ENCODE data around the gene IQCM.
"Not testable (repeated sequence)": the region's sequence is repeated elsewhere in the genome, so short reads cannot be mapped to it uniquely, and the experiment has no call there.

IQCM gene

DNA sequence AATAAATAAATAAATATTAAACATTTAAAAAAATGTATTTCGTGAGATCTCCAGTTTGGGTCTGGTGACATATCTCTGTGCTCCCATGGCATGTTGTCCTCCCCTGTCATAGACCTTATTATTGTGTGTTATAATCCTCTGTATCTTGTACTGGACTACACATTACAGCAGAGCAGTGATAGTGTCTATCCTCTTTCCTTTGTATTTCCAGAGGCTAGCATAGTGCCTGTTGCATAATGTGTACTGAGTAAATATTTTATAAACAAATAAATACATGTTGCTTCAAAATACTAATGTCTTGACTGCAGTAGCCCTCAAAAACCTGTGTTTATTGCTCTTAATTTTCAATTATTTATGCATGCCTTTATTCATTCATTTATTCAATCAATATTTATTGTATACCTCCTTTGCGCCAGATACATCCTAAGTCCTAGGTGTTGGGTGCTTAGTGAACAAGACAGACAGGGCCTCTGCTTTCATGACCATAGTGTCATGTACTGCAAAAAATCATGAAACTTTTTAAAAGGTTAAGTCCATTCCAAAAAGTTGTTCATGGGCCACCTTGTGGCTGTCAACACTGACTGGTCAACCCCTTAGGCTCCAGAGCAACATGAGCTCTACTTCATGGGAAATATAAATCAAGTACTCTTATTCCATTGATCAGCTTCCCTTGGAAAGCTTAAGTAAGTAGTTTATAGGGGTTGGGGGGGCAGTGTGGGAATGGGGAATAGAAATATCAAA, 303.9 kb downstream of the IQCM start:
- H3K27me3 ChIP-seq (ENCODE audit: low read depth, low read length): no peaks in the 10 kb centered on the region
- no peaks in the 10 kb centered on the region for H3K9me3 ChIP-seq (ENCODE audit: control insufficient read depth in 1 of 2, low read length in 2 of 2)
- H3K4me1 ChIP-seq (ENCODE audit: control insufficient read depth in 1 of 2, insufficient read depth in 2 of 2, low read length in 2 of 2): no peaks in the 10 kb centered on the region
- H3K4me3 ChIP-seq (ENCODE audit: low read depth in 1 of 2, low read length in 2 of 2): no peak overlapping the region
- no peaks in the 10 kb centered on the region for H3K36me3 ChIP-seq (ENCODE audit: control insufficient read depth in 1 of 2, insufficient read depth in 2 of 2, low read length in 2 of 2)
- no peak overlapping the region for H3K27ac ChIP-seq (ENCODE audit: low read length)

DNA sequence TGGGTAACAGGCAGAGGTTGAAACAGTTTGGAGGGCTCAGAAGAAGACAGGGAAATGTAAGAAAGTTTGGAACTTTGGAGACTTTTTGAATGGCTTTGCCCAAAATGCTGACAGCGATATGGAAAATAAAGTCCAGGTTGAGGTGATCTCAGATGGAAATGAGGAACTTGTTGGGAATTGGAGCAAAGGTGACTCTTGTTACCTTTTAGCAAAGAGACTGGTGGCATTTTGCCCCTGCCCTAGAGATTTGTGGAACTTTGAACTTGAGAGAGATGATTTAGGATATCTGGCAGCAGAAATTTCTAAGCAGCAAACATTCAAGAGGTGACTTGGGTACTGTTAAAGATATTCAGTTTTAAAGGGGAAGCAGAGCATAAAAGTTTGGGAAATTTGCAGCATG, 308.3 kb downstream of the IQCM start:
- H3K36me3 ChIP-seq (ENCODE audit: control insufficient read depth in 1 of 2, insufficient read depth in 2 of 2, low read length in 2 of 2); H3K27me3 ChIP-seq (ENCODE audit: low read depth, low read length); H3K9me3 ChIP-seq (ENCODE audit: control insufficient read depth in 1 of 2, low read length in 2 of 2); H3K4me1 ChIP-seq (ENCODE audit: control insufficient read depth in 1 of 2, insufficient read depth in 2 of 2, low read length in 2 of 2); H3K27ac ChIP-seq (ENCODE audit: low read length); H3K4me3 ChIP-seq (ENCODE audit: low read depth in 1 of 2, low read length in 2 of 2): not testable (repeated sequence)

DNA sequence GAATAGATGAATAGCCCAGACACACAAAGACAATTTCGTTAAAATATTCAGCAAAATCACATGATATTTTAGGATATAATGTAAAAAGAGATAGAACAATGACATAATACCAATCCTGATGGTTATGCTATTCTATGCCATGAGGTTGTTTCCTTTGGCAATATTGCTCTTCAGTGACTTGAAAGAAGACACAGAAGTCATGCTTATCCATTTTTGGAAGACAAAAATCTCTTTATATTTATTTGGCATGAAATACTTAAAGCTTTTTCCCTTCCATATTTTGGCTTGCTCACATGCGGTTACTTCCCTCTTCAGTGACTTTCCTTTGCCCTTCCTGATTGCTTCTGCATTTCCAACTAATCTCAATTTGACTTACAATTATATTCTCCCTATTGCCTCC, 314.8 kb downstream of the IQCM start:
- H3K36me3 ChIP-seq (ENCODE audit: control insufficient read depth in 1 of 2, insufficient read depth in 2 of 2, low read length in 2 of 2): no peaks in the 10 kb centered on the region

DNA sequence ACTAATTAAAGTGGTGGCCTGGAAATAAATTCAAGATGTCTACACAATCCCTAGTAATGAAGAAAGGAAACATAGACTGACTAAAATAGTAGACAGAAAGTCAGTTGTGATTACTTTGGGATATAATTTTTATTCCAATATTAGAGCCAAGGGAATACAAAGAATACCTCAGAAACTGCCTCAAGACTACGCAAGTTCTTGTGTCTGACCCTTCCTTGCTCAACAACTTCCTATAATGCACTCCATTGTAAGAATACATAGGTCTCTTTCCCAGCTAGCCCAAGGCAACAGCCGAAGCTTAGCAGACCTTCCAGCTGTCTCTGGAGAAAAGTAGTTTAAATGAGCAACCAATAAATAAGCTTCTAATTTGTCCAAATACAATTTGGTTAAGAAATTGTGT, 315.9 kb downstream of the IQCM start:
- H3K9me3 ChIP-seq (ENCODE audit: control insufficient read depth in 1 of 2, low read length in 2 of 2): no peaks in the 10 kb centered on the region
- H3K4me1 ChIP-seq (ENCODE audit: control insufficient read depth in 1 of 2, insufficient read depth in 2 of 2, low read length in 2 of 2): no peaks in the 10 kb centered on the region
- no peak overlapping the region for H3K27ac ChIP-seq (ENCODE audit: low read length)
- H3K4me3 ChIP-seq (ENCODE audit: low read depth in 1 of 2, low read length in 2 of 2): no peak overlapping the region
- H3K36me3 ChIP-seq (ENCODE audit: control insufficient read depth in 1 of 2, insufficient read depth in 2 of 2, low read length in 2 of 2): no peaks in the 10 kb centered on the region
- H3K27me3 ChIP-seq (ENCODE audit: low read depth, low read length): no peaks in the 10 kb centered on the region

More for the DNA sequence above, 314.8 kb downstream of the IQCM start:
- Histone ChIP-seq H3K27ac (ENCODE audit: low read length) (no peak overlapping the region), H3K4me1 (ENCODE audit: control insufficient read depth in 1 of 2, insufficient read depth in 2 of 2, low read length in 2 of 2) (no peaks in the 10 kb centered on the region), H3K27me3 (ENCODE audit: low read depth, low read length) (no peaks in the 10 kb centered on the region), H3K9me3 (ENCODE audit: control insufficient read depth in 1 of 2, low read length in 2 of 2) (no peaks in the 10 kb centered on the region), H3K4me3 (ENCODE audit: low read depth in 1 of 2, low read length in 2 of 2) (no peak overlapping the region)

DNA sequence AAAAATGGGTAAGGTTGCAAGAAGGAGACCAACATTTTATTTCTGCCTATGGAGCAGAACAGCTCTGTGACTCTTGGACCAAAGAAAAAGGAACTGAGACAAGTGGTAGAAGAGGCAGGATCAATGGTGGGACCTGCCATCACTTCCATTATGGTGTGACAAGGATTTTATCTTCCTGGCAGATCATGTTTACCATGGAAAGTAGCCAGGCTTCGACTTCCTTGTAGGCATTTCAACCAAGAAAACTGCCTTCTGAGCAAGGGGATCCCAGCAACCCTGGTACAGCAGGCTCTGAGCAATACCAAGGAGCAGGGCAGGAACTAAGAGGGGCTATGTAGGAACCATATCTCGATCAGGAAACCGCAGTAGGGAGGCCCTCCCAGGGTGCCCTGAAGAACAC, 317.4 kb downstream of the IQCM start:
- Histone ChIP-seq H3K27me3 (ENCODE audit: low read depth, low read length) (no peaks in the 10 kb centered on the region), H3K36me3 (ENCODE audit: control insufficient read depth in 1 of 2, insufficient read depth in 2 of 2, low read length in 2 of 2) (no peaks in the 10 kb centered on the region), H3K27ac (ENCODE audit: low read length) (no peak overlapping the region), H3K4me3 (ENCODE audit: low read depth in 1 of 2, low read length in 2 of 2) (no peak overlapping the region), H3K9me3 (ENCODE audit: control insufficient read depth in 1 of 2, low read length in 2 of 2) (no peaks in the 10 kb centered on the region), H3K4me1 (ENCODE audit: control insufficient read depth in 1 of 2, insufficient read depth in 2 of 2, low read length in 2 of 2) (no peaks in the 10 kb centered on the region)

DNA sequence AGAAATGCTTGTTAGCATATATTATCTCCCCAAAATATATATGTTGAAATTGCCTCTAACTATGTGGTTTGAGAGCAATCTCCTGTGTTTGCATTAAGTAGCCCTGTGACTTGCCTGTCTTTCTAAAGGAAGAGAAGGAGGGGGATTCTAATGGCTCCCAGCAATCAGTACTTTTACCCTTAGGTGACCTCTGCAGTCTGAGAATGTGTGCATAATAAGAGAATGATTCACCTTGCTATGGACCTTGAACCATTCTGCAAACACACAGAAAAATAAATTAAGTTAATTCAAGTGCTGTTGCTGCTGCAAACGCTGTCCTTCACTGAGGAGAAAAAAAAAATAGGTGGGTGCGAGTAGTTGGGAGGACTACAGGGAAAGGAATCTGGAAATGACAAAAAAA, 322.2 kb downstream of the IQCM start:
- Histone ChIP-seq H3K9me3 (ENCODE audit: control insufficient read depth in 1 of 2, low read length in 2 of 2) (no peaks in the 10 kb centered on the region), H3K36me3 (ENCODE audit: control insufficient read depth in 1 of 2, insufficient read depth in 2 of 2, low read length in 2 of 2) (no peaks in the 10 kb centered on the region), H3K4me1 (ENCODE audit: control insufficient read depth in 1 of 2, insufficient read depth in 2 of 2, low read length in 2 of 2) (no peaks in the 10 kb centered on the region), H3K4me3 (ENCODE audit: low read depth in 1 of 2, low read length in 2 of 2) (no peak overlapping the region), H3K27me3 (ENCODE audit: low read depth, low read length) (no peaks in the 10 kb centered on the region), H3K27ac (ENCODE audit: low read length) (no peak overlapping the region)

DNA sequence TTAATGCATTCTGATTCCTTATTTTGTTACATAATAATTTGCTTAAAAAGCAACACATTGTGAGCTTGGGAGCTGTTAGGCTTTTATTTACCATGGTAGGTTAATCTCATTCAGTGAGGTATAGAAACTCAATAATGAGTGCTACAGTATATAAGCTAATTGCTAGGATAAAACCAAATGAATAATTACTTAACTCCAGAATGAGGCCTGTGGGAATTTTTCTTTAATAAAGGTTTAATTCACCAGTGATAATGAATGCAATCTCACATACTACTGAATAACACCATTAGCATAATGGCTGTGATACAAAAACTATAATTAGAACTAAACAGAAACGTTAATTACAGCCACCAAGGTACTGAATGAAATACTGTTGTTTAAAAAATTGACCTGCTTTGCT, 326.3 kb downstream of the IQCM start:
- Histone ChIP-seq H3K36me3 (ENCODE audit: control insufficient read depth in 1 of 2, insufficient read depth in 2 of 2, low read length in 2 of 2) (no peaks in the 10 kb centered on the region), H3K4me3 (ENCODE audit: low read depth in 1 of 2, low read length in 2 of 2) (no peak overlapping the region), H3K27me3 (ENCODE audit: low read depth, low read length) (no peaks in the 10 kb centered on the region), H3K9me3 (ENCODE audit: control insufficient read depth in 1 of 2, low read length in 2 of 2) (no peaks in the 10 kb centered on the region), H3K4me1 (ENCODE audit: control insufficient read depth in 1 of 2, insufficient read depth in 2 of 2, low read length in 2 of 2) (no peaks in the 10 kb centered on the region), H3K27ac (ENCODE audit: low read length) (no peak overlapping the region)

DNA sequence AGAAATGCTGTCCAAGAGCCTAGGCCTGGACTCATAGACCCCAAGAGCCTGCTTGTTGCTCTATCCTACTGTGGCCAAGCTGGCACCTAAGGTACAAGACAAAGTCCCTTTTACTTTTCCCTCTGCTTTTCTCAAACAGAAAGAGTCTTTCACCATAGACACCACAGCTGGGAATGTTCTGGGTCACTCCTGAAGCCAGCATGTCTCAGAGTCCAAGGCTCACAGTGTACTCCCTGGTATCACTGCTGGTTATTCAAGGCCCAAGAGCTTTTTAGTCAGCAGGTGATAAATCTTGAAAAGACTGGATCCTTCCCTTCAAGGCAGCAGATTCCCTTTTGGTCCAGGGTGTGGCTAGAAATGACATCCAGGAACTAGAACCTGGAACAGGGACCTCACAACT, 328.8 kb downstream of the IQCM start:
- Histone ChIP-seq H3K4me3 (ENCODE audit: low read depth in 1 of 2, low read length in 2 of 2) (no peak overlapping the region), H3K9me3 (ENCODE audit: control insufficient read depth in 1 of 2, low read length in 2 of 2) (no peaks in the 10 kb centered on the region), H3K27ac (ENCODE audit: low read length) (no peak overlapping the region), H3K27me3 (ENCODE audit: low read depth, low read length) (no peaks in the 10 kb centered on the region), H3K4me1 (ENCODE audit: control insufficient read depth in 1 of 2, insufficient read depth in 2 of 2, low read length in 2 of 2) (no peaks in the 10 kb centered on the region), H3K36me3 (ENCODE audit: control insufficient read depth in 1 of 2, insufficient read depth in 2 of 2, low read length in 2 of 2) (no peaks in the 10 kb centered on the region)

DNA sequence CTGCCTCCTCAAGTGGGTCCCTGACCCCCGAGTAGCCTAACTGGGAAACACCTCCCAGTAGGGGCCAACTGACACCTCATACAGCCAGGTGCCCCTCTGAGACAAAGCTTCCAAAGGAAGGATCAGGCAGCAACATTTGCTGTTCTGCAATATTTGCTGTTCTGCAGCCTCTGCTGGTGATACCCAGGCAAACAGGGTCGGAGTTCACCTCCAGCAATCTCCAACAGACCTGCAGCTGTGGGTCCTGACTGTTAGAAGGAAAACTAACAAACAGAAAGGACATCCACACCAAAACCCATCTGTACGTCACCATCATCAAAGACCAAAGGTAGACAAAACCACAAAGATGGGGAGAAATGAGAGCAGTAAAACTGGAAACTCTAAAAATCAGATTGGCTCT, 347.0 kb downstream of the IQCM start:
- not testable (repeated sequence) for H3K36me3 ChIP-seq (ENCODE audit: control insufficient read depth in 1 of 2, insufficient read depth in 2 of 2, low read length in 2 of 2)

DNA sequence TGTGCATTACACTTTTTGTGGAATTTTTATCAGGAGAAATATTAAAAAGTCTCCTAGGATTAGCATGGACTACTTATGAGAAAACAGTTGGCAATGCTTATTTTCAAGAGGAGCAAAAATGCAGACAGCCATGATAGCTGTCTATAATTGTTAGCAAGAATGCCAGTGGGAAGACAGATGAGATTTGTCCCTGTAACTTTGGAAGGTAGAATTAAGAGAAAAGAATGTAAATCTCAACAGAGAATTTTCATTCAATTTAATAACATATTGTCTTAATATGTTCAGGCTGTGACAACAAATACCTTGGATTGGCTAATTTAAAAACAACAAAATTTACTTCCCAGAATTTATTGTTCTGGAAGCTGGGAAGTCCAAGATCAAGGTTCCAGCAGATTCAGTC, 349.2 kb downstream of the IQCM start:
- Histone ChIP-seq H3K9me3 (ENCODE audit: control insufficient read depth in 1 of 2, low read length in 2 of 2) (peaks cover 0 to 7% of the 10 kb centered on the region in 2 donors), H3K36me3 (ENCODE audit: control insufficient read depth in 1 of 2, insufficient read depth in 2 of 2, low read length in 2 of 2) (no peaks in the 10 kb centered on the region), H3K4me1 (ENCODE audit: control insufficient read depth in 1 of 2, insufficient read depth in 2 of 2, low read length in 2 of 2) (no peaks in the 10 kb centered on the region), H3K27ac (ENCODE audit: low read length) (no peak overlapping the region), H3K27me3 (ENCODE audit: low read depth, low read length) (no peaks in the 10 kb centered on the region), H3K4me3 (ENCODE audit: low read depth in 1 of 2, low read length in 2 of 2) (no peak overlapping the region)

More for the DNA sequence above, 347.0 kb downstream of the IQCM start:
- not testable (repeated sequence) for H3K9me3 ChIP-seq (ENCODE audit: control insufficient read depth in 1 of 2, low read length in 2 of 2); H3K27me3 ChIP-seq (ENCODE audit: low read depth, low read length); H3K4me1 ChIP-seq (ENCODE audit: control insufficient read depth in 1 of 2, insufficient read depth in 2 of 2, low read length in 2 of 2); H3K4me3 ChIP-seq (ENCODE audit: low read depth in 1 of 2, low read length in 2 of 2); H3K27ac ChIP-seq (ENCODE audit: low read length)

DNA sequence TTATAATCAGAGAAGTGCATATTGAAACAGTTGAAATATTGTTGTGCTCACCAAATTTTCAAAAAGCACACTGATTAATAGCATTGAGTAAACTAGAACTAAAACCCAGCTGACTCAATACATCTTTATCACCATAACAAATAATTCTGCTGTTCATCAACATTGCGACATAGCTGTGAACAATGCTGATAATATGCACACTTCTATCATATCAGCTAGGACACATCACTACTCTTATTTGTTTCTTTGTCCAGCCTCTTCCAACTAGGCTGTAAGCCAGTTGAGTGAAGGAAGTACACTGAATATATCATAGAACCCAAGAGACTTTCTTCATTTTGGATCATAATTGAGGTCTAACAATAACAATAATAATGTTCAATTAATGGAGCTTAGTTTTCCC, 349.7 kb downstream of the IQCM start:
- Histone ChIP-seq H3K27me3 (ENCODE audit: low read depth, low read length) (no peaks in the 10 kb centered on the region), H3K27ac (ENCODE audit: low read length) (no peak overlapping the region), H3K4me3 (ENCODE audit: low read depth in 1 of 2, low read length in 2 of 2) (no peak overlapping the region), H3K9me3 (ENCODE audit: control insufficient read depth in 1 of 2, low read length in 2 of 2) (peaks cover 0 to 7% of the 10 kb centered on the region in 2 donors), H3K4me1 (ENCODE audit: control insufficient read depth in 1 of 2, insufficient read depth in 2 of 2, low read length in 2 of 2) (no peaks in the 10 kb centered on the region), H3K36me3 (ENCODE audit: control insufficient read depth in 1 of 2, insufficient read depth in 2 of 2, low read length in 2 of 2) (no peaks in the 10 kb centered on the region)

DNA sequence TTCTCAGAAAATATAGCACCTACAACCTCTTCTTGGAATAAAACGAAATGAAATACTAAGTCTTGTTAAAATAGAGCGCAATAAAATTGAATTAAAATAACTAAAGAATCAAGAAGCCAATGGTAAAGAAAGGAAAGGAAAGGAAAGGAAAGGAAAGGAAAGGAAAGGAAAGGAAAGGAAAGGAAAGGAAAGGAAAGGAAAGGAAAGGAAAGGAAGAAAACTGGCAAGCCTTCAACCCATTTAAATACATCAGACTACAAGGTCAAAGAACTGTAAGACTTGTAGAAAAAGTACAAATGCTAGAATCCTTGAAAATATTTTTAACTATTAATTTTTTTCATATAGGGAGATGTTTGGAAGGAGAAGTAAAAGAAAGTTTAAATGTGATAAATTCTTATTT, 372.1 kb downstream of the IQCM start:
- H3K27me3 ChIP-seq (ENCODE audit: low read depth, low read length): no peaks in the 10 kb centered on the region
- no peaks in the 10 kb centered on the region for H3K9me3 ChIP-seq (ENCODE audit: control insufficient read depth in 1 of 2, low read length in 2 of 2)
- no peaks in the 10 kb centered on the region for H3K4me1 ChIP-seq (ENCODE audit: control insufficient read depth in 1 of 2, insufficient read depth in 2 of 2, low read length in 2 of 2)
- H3K27ac ChIP-seq (ENCODE audit: low read length): no peak overlapping the region
- H3K4me3 ChIP-seq (ENCODE audit: low read depth in 1 of 2, low read length in 2 of 2): no peak overlapping the region
- H3K36me3 ChIP-seq (ENCODE audit: control insufficient read depth in 1 of 2, insufficient read depth in 2 of 2, low read length in 2 of 2): no peaks in the 10 kb centered on the region

All from muscle layer of duodenum (tissue), 2 donors.